ENCODE data around the gene VTI1A. TPM values are rescaled to one million over a fixed set of nuclear protein-coding genes. Genes with fewer than 3 reads are reported as not detected.
A peak's percentile ranks its signal among the peaks of the same experiment; 100 is the strongest.

The VTI1A gene
- total RNA-seq, 1 donor from 2014 or later: 39.4 TPM

DNA sequence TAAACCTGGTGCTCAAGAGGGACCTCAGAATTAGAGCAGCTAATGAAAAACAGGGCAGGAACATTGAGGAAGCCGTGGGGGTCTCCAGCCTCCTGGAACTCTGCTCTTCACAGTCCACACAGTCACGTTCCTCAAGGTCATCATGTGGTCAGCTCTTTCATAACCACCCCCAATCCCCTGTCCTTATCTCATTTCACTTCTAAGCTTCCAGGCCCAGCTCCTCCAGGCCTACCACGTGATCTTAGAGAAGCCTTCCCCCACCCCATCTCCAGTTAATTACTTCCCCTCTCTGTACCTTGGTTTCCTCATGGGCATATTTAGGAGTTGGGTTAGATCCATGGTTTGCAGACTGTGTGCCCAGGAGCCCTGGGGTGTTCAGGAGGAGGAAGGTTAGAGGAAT, 396.6 kb downstream of the VTI1A start:
- H3K9me3 Mint-ChIP-seq (ENCODE audit: low read depth): peaks cover 19% of the 10 kb centered on the region
- no peak overlapping the region for H3K4me3 Mint-ChIP-seq (ENCODE audit: low read depth)
- H3K4me1 Mint-ChIP-seq (ENCODE audit: low read depth): peaks cover 10% of the 10 kb centered on the region
- TF ChIP-seq, protein P1, sequence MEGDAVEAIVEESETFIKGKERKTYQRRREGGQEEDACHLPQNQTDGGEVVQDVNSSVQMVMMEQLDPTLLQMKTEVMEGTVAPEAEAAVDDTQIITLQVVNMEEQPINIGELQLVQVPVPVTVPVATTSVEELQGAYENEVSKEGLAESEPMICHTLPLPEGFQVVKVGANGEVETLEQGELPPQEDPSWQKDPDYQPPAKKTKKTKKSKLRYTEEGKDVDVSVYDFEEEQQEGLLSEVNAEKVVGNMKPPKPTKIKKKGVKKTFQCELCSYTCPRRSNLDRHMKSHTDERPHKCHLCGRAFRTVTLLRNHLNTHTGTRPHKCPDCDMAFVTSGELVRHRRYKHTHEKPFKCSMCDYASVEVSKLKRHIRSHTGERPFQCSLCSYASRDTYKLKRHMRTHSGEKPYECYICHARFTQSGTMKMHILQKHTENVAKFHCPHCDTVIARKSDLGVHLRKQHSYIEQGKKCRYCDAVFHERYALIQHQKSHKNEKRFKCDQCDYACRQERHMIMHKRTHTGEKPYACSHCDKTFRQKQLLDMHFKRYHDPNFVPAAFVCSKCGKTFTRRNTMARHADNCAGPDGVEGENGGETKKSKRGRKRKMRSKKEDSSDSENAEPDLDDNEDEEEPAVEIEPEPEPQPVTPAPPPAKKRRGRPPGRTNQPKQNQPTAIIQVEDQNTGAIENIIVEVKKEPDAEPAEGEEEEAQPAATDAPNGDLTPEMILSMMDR (IDR thresholded peaks at IDR 0.05; ENCODE audit: unreplicated experiment): no peak
- no peaks in the 10 kb centered on the region for H3K27me3 Mint-ChIP-seq
- peaks cover 15% of the 10 kb centered on the region for H3K36me3 Mint-ChIP-seq (ENCODE audit: insufficient read depth)
- DNase-seq (ENCODE audit: low spot score, unreplicated experiment): no peak
- no peak overlapping the region for H3K27ac Mint-ChIP-seq

DNA sequence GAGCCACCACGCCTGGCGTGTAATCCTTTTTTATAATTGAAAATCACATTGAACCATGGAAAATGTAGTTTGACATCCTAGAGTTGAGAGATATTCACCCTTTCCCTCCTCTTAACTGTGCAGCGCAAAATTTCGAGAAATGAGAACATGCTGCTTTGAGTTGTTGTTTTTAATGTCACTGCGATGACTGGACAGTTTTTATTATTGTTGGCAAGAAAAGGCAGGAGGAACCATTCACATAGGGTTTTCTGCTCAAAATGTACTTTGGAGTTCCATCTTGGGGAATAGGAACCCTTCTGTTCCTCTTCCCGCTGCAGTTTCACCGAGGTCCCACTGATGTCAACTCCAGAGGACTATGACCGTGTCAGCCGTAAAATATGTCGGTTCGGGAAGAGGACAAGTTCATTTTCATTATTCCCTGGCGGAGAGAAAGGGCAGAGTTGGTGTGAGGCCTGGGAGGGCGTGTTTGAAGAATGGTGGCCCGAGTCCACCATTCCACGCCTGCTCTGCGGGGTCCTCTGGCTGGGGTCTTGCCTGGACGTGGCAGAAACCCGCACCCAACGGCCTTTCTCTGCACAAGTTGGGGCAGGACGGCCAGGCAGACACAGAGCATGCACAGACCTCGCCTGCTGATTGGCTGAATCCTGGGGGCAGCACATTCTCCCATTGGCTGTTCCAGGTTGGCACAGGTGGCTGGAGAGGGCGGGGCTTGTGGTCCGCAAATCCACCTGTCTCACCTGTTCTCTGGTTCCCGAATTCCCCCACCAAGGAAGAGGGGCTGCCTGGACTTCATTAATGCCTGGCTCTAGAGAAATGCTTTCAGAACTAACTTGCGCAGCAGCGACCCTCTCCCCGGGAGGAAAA, 397.9 kb downstream of the VTI1A start:
- H3K36me3 Mint-ChIP-seq (ENCODE audit: insufficient read depth): peaks cover 15% of the 10 kb centered on the region
- peaks cover 10% of the 10 kb centered on the region for H3K4me1 Mint-ChIP-seq (ENCODE audit: low read depth)
- TF ChIP-seq, protein P1 (IDR thresholded peaks at IDR 0.05; ENCODE audit: unreplicated experiment): no peak
- DNase-seq (ENCODE audit: low spot score, unreplicated experiment): no peak
- H3K9me3 Mint-ChIP-seq (ENCODE audit: low read depth): peaks cover 22% of the 10 kb centered on the region
- H3K27me3 Mint-ChIP-seq: no peaks in the 10 kb centered on the region
- no peak overlapping the region for H3K4me3 Mint-ChIP-seq (ENCODE audit: low read depth)
- peak overlapping the region; percentile 62 for H3K27ac Mint-ChIP-seq

DNA sequence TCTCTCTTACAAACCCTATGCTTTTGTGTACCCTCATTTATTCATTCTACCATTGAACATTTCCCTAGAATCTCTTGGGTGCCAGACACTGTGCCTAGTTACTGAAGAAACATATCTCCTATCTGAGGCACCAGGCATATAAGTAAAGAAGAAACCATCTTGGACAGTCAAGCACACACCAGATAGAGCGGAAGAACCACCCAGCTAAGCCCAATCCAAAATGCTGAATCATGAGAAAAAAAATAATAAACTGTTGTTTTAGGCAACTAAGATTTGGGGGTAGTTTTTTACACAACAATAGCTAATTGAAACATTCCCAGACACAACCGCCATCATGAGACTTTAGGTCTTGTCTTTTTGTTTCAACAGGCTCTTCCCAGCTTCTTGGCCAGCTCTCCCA, 400.8 kb downstream of the VTI1A start:
- no peak overlapping the region for H3K4me3 Mint-ChIP-seq (ENCODE audit: low read depth)

DNA sequence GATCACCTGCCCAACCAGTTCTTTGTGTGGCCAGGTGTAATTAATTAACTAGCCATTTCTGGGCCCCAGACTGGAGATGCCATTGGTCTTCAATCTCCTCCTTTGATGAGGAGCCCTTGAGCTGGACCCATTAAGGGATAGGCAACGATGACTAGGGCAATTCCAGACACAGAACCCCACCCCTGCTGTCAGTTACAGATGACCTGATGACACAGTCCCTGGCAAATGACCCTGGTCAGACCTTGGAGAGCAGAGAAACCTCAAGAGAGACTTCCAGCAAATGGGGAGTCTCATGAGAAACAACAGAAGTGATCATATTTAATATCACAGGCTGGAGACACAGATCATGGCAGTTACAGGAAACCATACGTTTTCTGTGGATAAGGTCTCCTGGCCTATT, 401.2 kb downstream of the VTI1A start:
- TF ChIP-seq, protein P1 (IDR thresholded peaks at IDR 0.05; ENCODE audit: unreplicated experiment): no peak
- Mint-ChIP-seq H3K9me3 (ENCODE audit: low read depth) (peaks cover 22% of the 10 kb centered on the region), H3K36me3 (ENCODE audit: insufficient read depth) (peaks cover 15% of the 10 kb centered on the region), H3K27me3 (peaks cover 3% of the 10 kb centered on the region), H3K4me3 (ENCODE audit: low read depth) (no peak overlapping the region), H3K4me1 (ENCODE audit: low read depth) (peaks cover 7% of the 10 kb centered on the region), H3K27ac (peak overlapping the region; percentile 58)
- DNase-seq (ENCODE audit: low spot score, unreplicated experiment): no peak

More for the DNA sequence above, 400.8 kb downstream of the VTI1A start:
- Mint-ChIP-seq H3K36me3 (ENCODE audit: insufficient read depth) (peaks cover 15% of the 10 kb centered on the region), H3K4me1 (ENCODE audit: low read depth) (peaks cover 11% of the 10 kb centered on the region), H3K27me3 (peaks cover 3% of the 10 kb centered on the region), H3K9me3 (ENCODE audit: low read depth) (peaks cover 22% of the 10 kb centered on the region), H3K27ac (no peak overlapping the region)
- TF ChIP-seq, protein P1 (IDR thresholded peaks at IDR 0.05; ENCODE audit: unreplicated experiment): no peak
- DNase-seq (ENCODE audit: low spot score, unreplicated experiment): no peak

DNA sequence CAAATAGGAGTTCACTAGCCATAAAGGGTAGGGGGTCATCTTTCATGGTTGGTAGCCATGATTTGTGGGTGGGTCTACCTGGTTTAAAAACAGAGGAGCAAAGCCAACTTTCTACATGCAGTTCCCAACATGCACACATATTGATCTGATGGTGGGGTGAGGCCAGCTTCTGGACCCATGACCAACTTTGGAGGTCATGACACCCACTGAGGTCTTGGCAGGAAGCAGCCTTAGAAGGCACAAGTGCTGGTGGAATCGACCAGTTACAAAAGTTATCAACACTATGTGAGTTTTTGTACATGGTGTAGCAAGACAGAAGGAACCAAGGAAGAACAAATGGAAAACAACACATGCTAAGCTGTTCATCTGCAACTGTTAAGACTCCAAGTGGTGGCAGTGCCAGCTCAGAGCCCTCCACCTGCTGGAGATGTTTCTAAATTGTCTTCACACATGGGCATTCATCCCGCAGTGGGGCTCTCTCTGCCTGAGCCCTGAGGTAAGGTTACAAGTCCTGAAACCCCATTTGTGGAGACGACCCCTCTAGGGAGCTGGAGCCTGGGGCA, 401.9 kb downstream of the VTI1A start:
- Mint-ChIP-seq H3K4me3 (ENCODE audit: low read depth) (no peak overlapping the region), H3K27me3 (peaks cover 3% of the 10 kb centered on the region), H3K36me3 (ENCODE audit: insufficient read depth) (peaks cover 15% of the 10 kb centered on the region), H3K27ac (no peak overlapping the region), H3K4me1 (ENCODE audit: low read depth) (peaks cover 4% of the 10 kb centered on the region), H3K9me3 (ENCODE audit: low read depth) (peaks cover 22% of the 10 kb centered on the region)
- no peak for DNase-seq (ENCODE audit: low spot score, unreplicated experiment)
- TF ChIP-seq, protein P1 (IDR thresholded peaks at IDR 0.05; ENCODE audit: unreplicated experiment): no peak
